Panc1 (cell line): ENCODE measurements around the gene RAMAC. TPM values are rescaled to one million over a fixed set of nuclear protein-coding genes. Genes with fewer than 3 reads are reported as not detected.
"Not testable (repeated sequence)": the region's sequence is repeated elsewhere in the genome, so short reads cannot be mapped to it uniquely, and the experiment has no call there.

Experiments used
- ATAC-seq: fragments of 200-7000 bp; cut with Tn5 transposase; 2 replicates; pipeline ENCODE4 v1.9.1; 2020; ENCODE audit warnings: mild to moderate bottlenecking, moderate library complexity
- BruUV-seq: library from RNA; stranded (reverse); fragments of 400-500 nt; replicated peaks from 2 replicates; lab custom pipeline; 2021; lab: Mats Ljungman, UMichigan
- CTCF ChIA-PET: fragments of 300-600 bp; sonication (Branson Sonifier 250); formaldehyde crosslinking; loops from one replicate; lab custom pipeline; 2022; ENCODE audit warnings: antibody characterized with exemption; lab: Charles Lee
- POLR2A ChIA-PET: fragments of 300-600 bp; sonication (Branson Sonifier 250); formaldehyde crosslinking; loops from one replicate; lab custom pipeline; 2022; ENCODE audit warnings: antibody characterized with exemption; lab: Charles Lee
- DNase-seq: peaks from one replicate; pipeline ENCODE4 v3.0.0-alpha.2; 2010; ENCODE audit warnings: low read depth, low spot score
- H3K27ac ChIP-seq: 2 replicates; pipeline ENCODE4 v1.5.1; 2011; ENCODE audit warnings: mild to moderate bottlenecking, low read length, inconsistent platforms
- H3K27me3 ChIP-seq: fragments of 200-500 bp; sonication (Bioruptor generic); 2 replicates; pipeline ENCODE4 v1.6.0; 2014; ENCODE audit warnings: low read length, inconsistent platforms; ENCODE audit not compliant: control insufficient read depth, insufficient read depth
- H3K36me3 ChIP-seq: fragments of 200-500 bp; sonication (Bioruptor generic); 2 replicates; pipeline ENCODE4 v1.5.1; 2014; ENCODE audit warnings: inconsistent platforms, mild to moderate bottlenecking, low read length, moderate library complexity; ENCODE audit not compliant: control insufficient read depth, insufficient read depth
- H3K4me1 ChIP-seq: 2 replicates; pipeline ENCODE4 v1.5.1; 2011; ENCODE audit warnings: inconsistent platforms, mild to moderate bottlenecking, low read length, moderate library complexity; ENCODE audit not compliant: control insufficient read depth, insufficient read depth
- H3K4me3 ChIP-seq, 2 experiments: 2 replicates each; pipeline ENCODE4 v1.5.1; 2011 to 2012; ENCODE audit warnings: low read depth in 2 of 2, low read length in 2 of 2, mild to moderate bottlenecking in 2 of 2, inconsistent platforms in 1 of 2, moderate library complexity in 1 of 2
- H3K9me3 ChIP-seq: fragments of 200-500 bp; sonication (Bioruptor generic); 2 replicates; pipeline ENCODE4 v1.5.1; 2014; ENCODE audit warnings: low read depth, mild to moderate bottlenecking, inconsistent platforms, low read length, moderate library complexity; ENCODE audit not compliant: control insufficient read depth, insufficient read depth
- CTCF ChIP-seq: fragments of 450-650 bp; IDR thresholded peaks from 2 replicates; pipeline ENCODE4 v1.5.1; 2017; ENCODE audit warnings: mild to moderate bottlenecking
- POLR2AphosphoS5 ChIP-seq: IDR thresholded peaks from 2 replicates; pipeline ENCODE4 v1.6.1; 2012; ENCODE audit warnings: mild to moderate bottlenecking, low read depth, low read length, moderate library complexity
- REST ChIP-seq, 2 experiments: IDR thresholded peaks; 2 replicates each; pipeline ENCODE4 v1.6.1; 2011 to 2012; ENCODE audit warnings: low read depth in 2 of 2, control low read depth in 1 of 2, low read length in 1 of 2, mild to moderate bottlenecking in 1 of 2, moderate library complexity in 1 of 2; ENCODE audit not compliant: insufficient read depth in 1 of 2
- SIN3A ChIP-seq: IDR thresholded peaks from 2 replicates; pipeline ENCODE4 v1.6.1; 2012; ENCODE audit warnings: low read depth, mild to moderate bottlenecking, low read length, moderate library complexity, borderline replicate concordance; ENCODE audit not compliant: insufficient read depth
- TCF7L2 ChIP-seq: IDR thresholded peaks from 2 replicates; pipeline ENCODE4 v1.6.1; 2011; ENCODE audit warnings: mild to moderate bottlenecking, low read depth, low read length, inconsistent platforms
- in situ Hi-C: cut with HindIII; loops from 2 replicates; pipeline ENCODE4 v1.10.0; 2016; ENCODE audit warnings: low sequenced_read_pairs, low pct_unique_long_range_greater_than_20kb
- intact Hi-C: fragments of 100-400 bp; cut with micrococcal nuclease; formaldehyde crosslinking; loops from one replicate; pipeline ENCODE4 v1.10.0; 2022; ENCODE audit not compliant: unreplicated experiment
- total RNA-seq: library from RNA; stranded (reverse); gene quantifications from one replicate; pipeline ENCODE4 v1.2.1, GENCODE V29; 2021; ENCODE audit not compliant: unreplicated experiment

Gene RAMAC
- total RNA-seq, 1 experiment from 2014 or later: 32.0 TPM

- H3K27ac ChIP-seq: no peak overlapping the region
- H3K36me3 ChIP-seq: peaks cover 23% of the 10 kb centered on the region
- no peaks in the 10 kb centered on the region for H3K27me3 ChIP-seq
- CTCF ChIA-PET: no interaction called here
- POLR2A ChIA-PET: no interaction called here
- BruUV-seq: no TSS peak
- H3K4me1 ChIP-seq: no peaks in the 10 kb centered on the region
- no peak for TF ChIP-seq REST (IDR thresholded peaks at IDR 0.05; ENCODE audit: insufficient read depth in 1 of 2, low read depth in 2 of 2, low read length in 1 of 2)
- no peak for TF ChIP-seq POLR2AphosphoS5
- no peak for TF ChIP-seq TCF7L2
- no peak for TF ChIP-seq CTCF
- no peak for TF ChIP-seq SIN3A
- intact Hi-C loops (no loop called here), in situ Hi-C loops (no loop called here)
- ATAC-seq (no peak), DNase-seq (no peak)
- H3K9me3 ChIP-seq: no peaks in the 10 kb centered on the region
- H3K4me3 ChIP-seq: no peak overlapping the region
These were observed 32.4 kb downstream of the RAMAC start for GRCh38 chr15:83018436-83018835.

- no peak for DNase-seq
- H3K36me3 ChIP-seq: peaks cover 24% of the 10 kb centered on the region
- POLR2A ChIA-PET: no interaction called here
- H3K9me3 ChIP-seq: no peaks in the 10 kb centered on the region
- H3K27me3 ChIP-seq: no peaks in the 10 kb centered on the region
- no peak for ATAC-seq
- no peak overlapping the region for H3K27ac ChIP-seq
- no peak overlapping the region for H3K4me3 ChIP-seq
- in situ Hi-C loops: no loop called here
- no peak for TF ChIP-seq TCF7L2
- TF ChIP-seq SIN3A: no peak
- TF ChIP-seq REST (IDR thresholded peaks at IDR 0.05; ENCODE audit: insufficient read depth in 1 of 2, low read depth in 2 of 2, low read length in 1 of 2): no peak
- TF ChIP-seq CTCF: no peak
- no peak for TF ChIP-seq POLR2AphosphoS5
- BruUV-seq: no TSS peak
- H3K4me1 ChIP-seq: no peaks in the 10 kb centered on the region
- intact Hi-C loops: no loop called here
- CTCF ChIA-PET: no interaction called here
These were observed 44.0 kb downstream of the RAMAC start for GRCh38 chr15:83030021-83030420.

- CTCF ChIA-PET, H3K27ac ChIP-seq, H3K9me3 ChIP-seq, intact Hi-C loops, H3K4me1 ChIP-seq, POLR2A ChIA-PET, H3K27me3 ChIP-seq, DNase-seq, H3K4me3 ChIP-seq, in situ Hi-C loops, BruUV-seq, ATAC-seq: not testable (repeated sequence)
- H3K36me3 ChIP-seq: peaks cover 24% of the 10 kb centered on the region
These were observed 45.2 kb downstream of the RAMAC start for GRCh38 chr15:83031234-83031633.
